ENCODE measurements around the gene OR9I1.

DNA sequence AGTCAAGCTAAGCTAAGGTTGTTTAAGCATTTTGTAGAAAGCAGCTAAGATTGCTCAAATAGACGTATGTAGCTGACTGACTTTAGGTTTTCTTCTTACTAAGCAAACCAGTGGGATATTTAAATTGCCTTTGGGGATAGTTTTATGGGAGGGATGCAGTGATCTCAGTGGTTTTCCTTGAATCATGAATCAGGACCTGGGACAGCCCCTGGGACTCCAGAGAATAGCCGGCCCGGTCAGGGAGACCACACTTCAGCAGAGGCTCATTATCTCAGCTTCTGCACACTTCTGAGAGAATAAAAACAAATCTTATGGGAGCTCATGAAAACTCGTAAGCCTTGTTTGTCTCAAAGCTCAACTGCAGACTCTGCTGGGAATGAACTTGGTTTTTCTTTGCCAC is at the start of gene OR9I1:
- TF ChIP-seq, protein P1, sequence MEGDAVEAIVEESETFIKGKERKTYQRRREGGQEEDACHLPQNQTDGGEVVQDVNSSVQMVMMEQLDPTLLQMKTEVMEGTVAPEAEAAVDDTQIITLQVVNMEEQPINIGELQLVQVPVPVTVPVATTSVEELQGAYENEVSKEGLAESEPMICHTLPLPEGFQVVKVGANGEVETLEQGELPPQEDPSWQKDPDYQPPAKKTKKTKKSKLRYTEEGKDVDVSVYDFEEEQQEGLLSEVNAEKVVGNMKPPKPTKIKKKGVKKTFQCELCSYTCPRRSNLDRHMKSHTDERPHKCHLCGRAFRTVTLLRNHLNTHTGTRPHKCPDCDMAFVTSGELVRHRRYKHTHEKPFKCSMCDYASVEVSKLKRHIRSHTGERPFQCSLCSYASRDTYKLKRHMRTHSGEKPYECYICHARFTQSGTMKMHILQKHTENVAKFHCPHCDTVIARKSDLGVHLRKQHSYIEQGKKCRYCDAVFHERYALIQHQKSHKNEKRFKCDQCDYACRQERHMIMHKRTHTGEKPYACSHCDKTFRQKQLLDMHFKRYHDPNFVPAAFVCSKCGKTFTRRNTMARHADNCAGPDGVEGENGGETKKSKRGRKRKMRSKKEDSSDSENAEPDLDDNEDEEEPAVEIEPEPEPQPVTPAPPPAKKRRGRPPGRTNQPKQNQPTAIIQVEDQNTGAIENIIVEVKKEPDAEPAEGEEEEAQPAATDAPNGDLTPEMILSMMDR (IDR thresholded peaks at IDR 0.05): no peak
- TF ChIP-seq POLR2AphosphoS5 (IDR thresholded peaks at IDR 0.05): no peak
